PFSK-1 (cell line): ENCODE results near the gene GNB5.

ENCODE experiments used
- POLR2AphosphoS5 ChIP-seq: IDR thresholded peaks from 2 replicates; pipeline ENCODE4 v1.6.1; 2012; ENCODE audit warnings: low read depth, mild to moderate bottlenecking, control low read depth, low read length, moderate library complexity
- REST ChIP-seq, 2 experiments: IDR thresholded peaks; 2 replicates each; pipeline versions ENCODE4 v1.6.1 to v1.8.0; 2011 to 2012; ENCODE audit warnings: low read depth in 2 of 2, low read length in 2 of 2, control low read depth in 1 of 2, inconsistent platforms in 1 of 2, mild to moderate bottlenecking in 1 of 2, moderate library complexity in 1 of 2; ENCODE audit not compliant: insufficient read depth in 1 of 2
- SIN3A ChIP-seq: IDR thresholded peaks from 2 replicates; pipeline ENCODE4 v1.6.1; 2012; ENCODE audit warnings: mild to moderate bottlenecking, low read length, moderate library complexity, borderline replicate concordance; ENCODE audit not compliant: insufficient read depth

DNA sequence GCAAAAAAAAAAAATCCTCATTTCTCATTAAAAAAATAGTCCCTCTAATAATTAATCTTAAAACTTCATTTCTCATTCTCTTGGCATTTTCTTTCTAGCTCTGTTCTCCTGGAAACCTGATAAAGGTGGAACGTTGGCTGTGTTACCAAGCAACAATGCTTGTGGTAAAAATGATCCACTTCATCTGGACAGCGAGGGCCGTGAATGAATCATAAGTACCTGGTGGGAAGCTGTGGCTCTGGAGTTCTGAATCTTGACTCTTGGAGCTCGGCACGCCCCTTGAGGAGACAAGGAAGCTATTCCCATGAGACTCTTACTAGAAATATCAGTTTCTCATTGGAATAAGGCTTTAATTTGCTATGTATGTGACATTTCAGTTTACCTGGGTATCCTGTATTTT is 111.2 kb downstream of the GNB5 start:
- TF ChIP-seq POLR2AphosphoS5 (no peak), SIN3A (no peak), REST (IDR thresholded peaks at IDR 0.05; ENCODE audit: insufficient read depth in 1 of 2, low read depth in 2 of 2, low read length in 2 of 2) (no peak)
